RWPE2 (cell line): ENCODE data around the gene ALS2CL.
"Not testable (repeated sequence)": the region's sequence is repeated elsewhere in the genome, so short reads cannot be mapped to it uniquely, and the experiment has no call there.

Experiments
- ATAC-seq: fragments of 200-7000 bp; cut with Tn5 transposase; 3 replicates; pipeline ENCODE4 v1.9.1; 2021; ENCODE audit warnings: low read depth
- DNase-seq: peaks from one replicate; pipeline ENCODE4 v3.0.0-alpha.2; 2020; ENCODE audit warnings: low spot score
- H3K27ac ChIP-seq: fragments of 450-650 bp; 2 replicates; pipeline ENCODE4 v1.5.1; 2017; ENCODE audit warnings: mild to moderate bottlenecking; ENCODE audit not compliant: poor library complexity, severe bottlenecking
- H3K27me3 ChIP-seq: fragments of 250-450 bp; sonication (Bioruptor Pico); 2 replicates; pipeline ENCODE4 v1.5.1; 2021; ENCODE audit warnings: mild to moderate bottlenecking, moderate library complexity; ENCODE audit not compliant: insufficient read depth, poor library complexity, severe bottlenecking
- H3K36me3 ChIP-seq: fragments of 250-450 bp; sonication (Bioruptor Pico); 2 replicates; pipeline ENCODE4 v1.5.1; 2020; ENCODE audit warnings: low read depth, mild to moderate bottlenecking, moderate library complexity
- H3K4me1 ChIP-seq: fragments of 250-450 bp; sonication (Bioruptor Pico); 2 replicates; pipeline ENCODE4 v1.5.1; 2021; ENCODE audit warnings: mild to moderate bottlenecking, moderate library complexity; ENCODE audit not compliant: insufficient read depth, poor library complexity, severe bottlenecking
- H3K4me3 ChIP-seq: fragments of 250-450 bp; sonication (Bioruptor Pico); 2 replicates; pipeline ENCODE4 v1.5.1; 2021; ENCODE audit warnings: mild to moderate bottlenecking, moderate library complexity; ENCODE audit not compliant: severe bottlenecking
- H3K9me3 ChIP-seq: fragments of 250-450 bp; sonication (Bioruptor Pico); 2 replicates; pipeline ENCODE4 v1.5.1; 2021; ENCODE audit warnings: mild to moderate bottlenecking, moderate library complexity; ENCODE audit not compliant: severe bottlenecking
- TF ChIP-seq, protein P1 (sequence below): fragments of 450-650 bp; IDR thresholded peaks from one replicate; pipeline ENCODE4 v1.5.1; 2017; ENCODE audit warnings: mild to moderate bottlenecking, moderate library complexity; ENCODE audit not compliant: poor library complexity, severe bottlenecking

Gene ALS2CL

DNA sequence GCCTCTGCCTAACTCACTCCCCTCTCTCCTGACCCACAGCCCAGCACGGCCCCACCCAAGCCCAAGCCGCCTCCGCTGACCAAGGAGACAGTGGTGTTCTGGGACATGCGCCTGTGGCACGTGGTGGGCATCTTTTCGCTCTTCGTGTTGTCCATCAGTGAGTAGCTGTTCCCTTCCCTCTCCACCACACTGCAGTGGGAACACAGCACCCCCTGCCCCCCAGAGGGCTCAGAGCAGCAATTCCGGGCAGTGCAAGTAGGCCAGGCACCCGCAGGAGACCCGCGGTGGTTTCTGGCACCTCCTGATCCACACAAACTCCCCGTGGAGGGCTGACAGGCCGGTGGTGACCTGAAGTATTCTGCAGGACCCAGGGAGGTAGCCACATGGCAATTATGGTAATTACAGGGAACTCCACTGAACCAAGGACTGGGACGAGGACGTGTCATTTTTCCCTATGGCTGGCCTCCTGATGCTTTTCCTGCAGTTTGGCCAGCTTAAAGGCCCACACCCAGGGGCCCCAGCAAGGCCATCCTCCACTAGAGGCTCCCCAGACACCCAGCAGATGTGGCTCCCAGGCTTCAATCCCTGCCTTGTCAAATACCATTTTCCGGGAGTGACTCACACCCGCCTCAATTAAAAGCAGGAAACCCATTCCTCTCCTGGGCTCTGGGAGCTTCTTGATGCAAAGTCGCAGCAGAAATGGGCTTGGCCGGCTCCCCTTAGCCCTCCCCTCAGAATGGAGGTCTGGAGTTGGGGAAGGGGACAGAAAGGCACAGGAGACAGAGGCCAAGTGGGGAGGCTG lies 12.5 kb upstream of the ALS2CL start:
- H3K36me3 ChIP-seq, result no peaks in the 10 kb centered on the region
- TF ChIP-seq, protein P1, sequence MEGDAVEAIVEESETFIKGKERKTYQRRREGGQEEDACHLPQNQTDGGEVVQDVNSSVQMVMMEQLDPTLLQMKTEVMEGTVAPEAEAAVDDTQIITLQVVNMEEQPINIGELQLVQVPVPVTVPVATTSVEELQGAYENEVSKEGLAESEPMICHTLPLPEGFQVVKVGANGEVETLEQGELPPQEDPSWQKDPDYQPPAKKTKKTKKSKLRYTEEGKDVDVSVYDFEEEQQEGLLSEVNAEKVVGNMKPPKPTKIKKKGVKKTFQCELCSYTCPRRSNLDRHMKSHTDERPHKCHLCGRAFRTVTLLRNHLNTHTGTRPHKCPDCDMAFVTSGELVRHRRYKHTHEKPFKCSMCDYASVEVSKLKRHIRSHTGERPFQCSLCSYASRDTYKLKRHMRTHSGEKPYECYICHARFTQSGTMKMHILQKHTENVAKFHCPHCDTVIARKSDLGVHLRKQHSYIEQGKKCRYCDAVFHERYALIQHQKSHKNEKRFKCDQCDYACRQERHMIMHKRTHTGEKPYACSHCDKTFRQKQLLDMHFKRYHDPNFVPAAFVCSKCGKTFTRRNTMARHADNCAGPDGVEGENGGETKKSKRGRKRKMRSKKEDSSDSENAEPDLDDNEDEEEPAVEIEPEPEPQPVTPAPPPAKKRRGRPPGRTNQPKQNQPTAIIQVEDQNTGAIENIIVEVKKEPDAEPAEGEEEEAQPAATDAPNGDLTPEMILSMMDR, result no peak

DNA sequence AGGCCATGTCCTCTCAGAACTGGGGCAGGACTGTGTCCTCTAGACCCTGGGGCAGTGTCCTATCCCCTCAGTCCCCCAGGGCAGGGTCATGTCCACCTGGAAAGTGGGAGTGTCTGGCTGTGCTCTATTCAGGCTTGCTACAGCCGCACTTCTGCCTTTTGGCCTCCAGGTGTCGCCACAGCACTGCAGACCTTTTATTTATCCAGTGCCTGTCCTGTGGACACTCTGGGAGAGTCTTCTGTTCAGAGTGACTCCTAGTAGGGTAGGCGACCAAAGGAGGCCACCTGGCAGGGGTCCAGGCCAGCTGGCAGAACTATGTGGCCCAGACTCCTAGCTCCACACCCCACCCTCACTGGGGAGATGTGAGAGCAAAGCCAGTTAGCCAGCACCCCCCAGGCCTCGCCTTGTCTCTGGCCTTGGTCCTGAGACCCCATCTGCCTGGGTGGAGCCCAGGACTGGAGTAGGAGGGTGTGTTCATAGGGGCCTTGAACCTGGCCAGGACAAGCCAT lies 11.6 kb upstream of the ALS2CL start:
- ATAC-seq (peak; percentile 82), DNase-seq (peak; percentile 52)
- TF ChIP-seq, protein P1, result peak; percentile 90
- Histone ChIP-seq H3K4me3 (no peak overlapping the region), H3K27ac (no peak overlapping the region), H3K27me3 (no peaks in the 10 kb centered on the region), H3K9me3 (no peaks in the 10 kb centered on the region), H3K4me1 (no peaks in the 10 kb centered on the region), H3K36me3 (no peaks in the 10 kb centered on the region)

More for the DNA sequence above, 12.5 kb upstream of the ALS2CL start:
- Histone ChIP-seq H3K4me1 (no peaks in the 10 kb centered on the region), H3K9me3 (no peaks in the 10 kb centered on the region), H3K27me3 (no peaks in the 10 kb centered on the region), H3K4me3 (no peak overlapping the region), H3K27ac (no peak overlapping the region)
- ATAC-seq (peak; percentile 50), DNase-seq (peak; percentile 56)

DNA sequence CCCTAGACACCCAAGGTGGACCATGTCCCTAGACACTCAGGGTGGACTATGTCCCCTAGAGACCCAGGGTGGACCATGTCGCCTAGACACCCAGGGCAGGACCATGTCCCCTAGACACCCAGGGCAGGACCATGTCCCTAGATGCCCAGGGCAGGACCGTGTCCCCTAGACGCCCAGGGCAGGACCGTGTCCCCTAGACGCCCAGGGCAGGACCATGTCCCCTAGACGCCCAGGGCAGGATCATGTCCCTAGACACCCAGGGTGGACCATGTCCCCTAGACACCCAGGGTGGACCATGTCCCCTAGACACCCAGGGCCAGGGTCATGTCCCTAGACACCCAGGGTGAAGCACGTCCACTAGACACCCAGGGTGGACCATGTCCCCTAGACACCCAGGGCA lies 10.9 kb upstream of the ALS2CL start:
- ATAC-seq, H3K4me3 ChIP-seq, H3K9me3 ChIP-seq, H3K27ac ChIP-seq, H3K36me3 ChIP-seq, H3K4me1 ChIP-seq, H3K27me3 ChIP-seq: not testable (repeated sequence)
- DNase-seq, result peak; percentile 18

DNA sequence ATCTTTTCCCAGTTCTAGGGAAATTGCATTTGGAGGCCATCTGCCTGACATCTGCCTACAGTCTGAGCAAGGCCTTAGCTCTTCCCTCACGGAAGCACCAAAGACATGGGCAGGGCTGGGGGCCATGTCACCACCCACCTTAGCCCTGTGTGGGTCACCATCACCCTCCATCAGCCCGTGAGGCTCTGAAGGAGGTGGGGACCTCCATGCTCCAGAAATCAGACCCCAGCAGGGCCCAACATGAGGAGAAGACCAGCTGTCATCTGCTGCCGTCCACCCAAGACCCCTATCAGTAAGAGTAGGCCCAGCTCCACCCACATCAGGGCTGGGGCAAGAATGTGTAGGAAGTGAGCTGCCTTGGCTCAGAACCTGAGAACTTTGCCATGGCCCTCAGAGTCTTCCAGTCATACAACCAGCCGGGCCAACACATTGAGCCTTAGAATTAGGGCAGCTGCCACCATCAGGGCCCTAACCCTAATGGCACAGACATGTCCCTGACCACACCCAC lies 9.6 kb upstream of the ALS2CL start:
- H3K4me3 ChIP-seq, result no peak overlapping the region
- DNase-seq, result no peak
- no peak for ATAC-seq
- TF ChIP-seq, protein P1, result no peak
- no peaks in the 10 kb centered on the region for H3K9me3 ChIP-seq
- H3K27me3 ChIP-seq, result no peaks in the 10 kb centered on the region
- no peaks in the 10 kb centered on the region for H3K36me3 ChIP-seq
- no peaks in the 10 kb centered on the region for H3K4me1 ChIP-seq
- H3K27ac ChIP-seq, result no peak overlapping the region

DNA sequence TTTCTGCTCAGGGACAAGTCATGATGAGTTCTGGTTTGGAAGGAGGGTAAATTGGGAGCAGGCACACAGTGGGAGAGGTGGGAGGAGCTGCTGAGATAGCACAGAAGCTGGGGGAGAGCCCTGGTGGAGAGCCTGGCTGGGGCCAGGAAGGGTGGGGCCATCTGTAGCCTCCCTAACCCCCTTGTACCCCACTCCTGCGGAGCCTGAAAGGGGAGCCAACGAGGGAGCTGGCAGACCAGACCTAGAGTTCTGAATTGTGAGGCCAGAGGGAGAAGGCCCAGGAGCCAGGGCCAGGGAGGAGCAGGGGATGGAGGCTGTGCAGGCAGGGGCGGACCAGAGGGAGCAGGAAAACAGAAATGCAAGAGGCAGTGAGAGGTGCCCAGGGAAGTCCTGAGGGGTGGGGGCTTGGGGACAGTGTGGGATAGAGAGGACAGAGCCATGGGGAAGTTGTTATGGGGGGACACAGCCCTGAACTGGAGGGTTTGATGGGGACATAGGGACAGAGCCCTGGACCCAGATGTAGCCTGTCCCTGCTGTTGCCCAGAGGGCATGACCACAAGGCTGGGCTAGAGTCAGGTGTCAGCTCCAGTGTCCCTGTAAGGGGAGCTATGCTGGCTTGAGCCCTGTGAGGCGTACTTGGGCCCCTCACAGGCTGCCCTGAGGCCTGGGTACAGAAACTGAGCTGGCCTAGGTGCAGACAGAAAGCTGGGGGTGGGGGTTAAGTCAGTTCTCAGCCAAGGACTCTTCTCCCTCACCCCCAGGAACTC lies 8.9 kb upstream of the ALS2CL start:
- no peaks in the 10 kb centered on the region for H3K9me3 ChIP-seq
- H3K27ac ChIP-seq, result no peak overlapping the region
- H3K4me1 ChIP-seq, result no peaks in the 10 kb centered on the region
- ATAC-seq, result no peak
- DNase-seq, result no peak
- TF ChIP-seq, protein P1, result no peak
- H3K36me3 ChIP-seq, result no peaks in the 10 kb centered on the region
- no peak overlapping the region for H3K4me3 ChIP-seq
- H3K27me3 ChIP-seq, result no peaks in the 10 kb centered on the region
